ENCODE measurements around the gene SLC44A5.

The SLC44A5 gene

DNA sequence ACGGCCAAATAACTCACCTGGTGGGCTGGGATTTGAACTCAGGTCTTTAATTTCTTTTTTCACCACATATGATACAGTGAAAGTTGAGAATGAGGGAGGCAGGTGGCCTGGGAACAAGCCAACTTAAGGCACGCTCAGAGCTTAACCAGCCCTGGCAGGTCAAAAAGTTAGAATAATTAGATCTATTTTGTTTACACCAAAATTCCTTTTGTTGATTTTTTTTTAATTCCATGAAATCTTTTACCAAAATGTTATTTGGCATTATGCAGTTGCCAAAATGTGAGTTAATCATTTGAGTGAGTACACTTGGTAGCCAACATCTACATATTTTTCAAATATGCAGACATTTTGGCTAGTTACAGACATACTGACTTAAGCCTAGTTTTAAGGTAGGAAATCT lies 439.9 kb downstream of the SLC44A5 start:
- DNase-seq = no peak

DNA sequence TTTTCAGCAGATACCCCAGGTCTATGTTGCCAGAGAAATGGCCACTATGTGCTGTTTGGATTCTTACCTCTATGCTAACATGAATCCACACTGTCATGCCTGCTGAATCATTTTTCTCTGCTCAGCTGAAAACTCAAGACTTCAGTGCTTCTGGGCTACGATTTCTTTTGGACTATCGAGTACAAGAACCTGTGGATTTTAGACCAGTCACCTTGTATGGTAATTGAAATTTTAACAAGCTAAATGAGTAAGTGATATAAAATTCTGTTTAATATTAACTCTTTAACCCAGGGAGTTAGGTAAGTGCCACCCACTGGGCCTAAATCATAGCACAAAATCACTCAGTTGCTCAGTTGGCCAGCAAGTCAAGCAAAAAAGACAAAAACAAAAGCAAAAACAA lies 440.9 kb downstream of the SLC44A5 start:
- no peak for DNase-seq

DNA sequence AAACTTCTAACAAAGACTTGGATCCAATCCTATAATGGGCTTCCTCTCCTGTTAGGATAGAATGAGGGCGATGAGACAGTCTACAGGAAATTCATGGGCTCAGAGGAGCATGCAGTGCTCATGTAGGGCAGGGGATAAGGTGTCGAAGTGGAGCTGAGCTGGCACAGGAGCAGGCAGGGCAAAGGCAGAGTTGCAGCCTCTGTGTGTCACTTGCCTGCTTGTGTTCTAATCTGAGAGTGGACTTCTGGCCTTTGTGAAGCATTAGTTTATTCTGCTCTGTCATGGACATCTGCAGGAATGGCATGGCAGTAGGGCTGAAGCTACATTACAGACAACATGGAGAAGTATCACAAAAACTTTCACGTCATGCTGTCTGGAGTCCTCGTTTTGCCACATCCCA lies 444.1 kb downstream of the SLC44A5 start:
- no peak for DNase-seq

DNA sequence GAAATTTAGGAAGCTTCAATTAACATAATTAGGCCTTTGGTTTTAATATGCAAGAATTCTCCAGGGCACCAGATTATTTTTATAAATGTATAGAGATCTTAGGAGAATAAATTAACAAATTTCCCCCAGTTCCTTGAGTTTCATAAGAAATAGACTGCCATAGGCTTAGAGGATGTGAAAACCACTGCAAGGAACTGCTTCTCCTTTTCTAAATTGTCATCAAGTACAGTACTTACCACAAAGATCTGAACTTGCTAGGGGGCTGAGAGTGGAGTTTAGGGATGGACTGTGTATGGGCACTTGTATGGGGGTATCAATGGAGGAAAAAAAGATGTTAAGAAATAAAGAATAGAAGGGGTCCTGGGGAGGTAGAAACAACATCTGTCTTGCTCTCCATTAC lies 445.6 kb downstream of the SLC44A5 start:
- no peak for DNase-seq

DNA sequence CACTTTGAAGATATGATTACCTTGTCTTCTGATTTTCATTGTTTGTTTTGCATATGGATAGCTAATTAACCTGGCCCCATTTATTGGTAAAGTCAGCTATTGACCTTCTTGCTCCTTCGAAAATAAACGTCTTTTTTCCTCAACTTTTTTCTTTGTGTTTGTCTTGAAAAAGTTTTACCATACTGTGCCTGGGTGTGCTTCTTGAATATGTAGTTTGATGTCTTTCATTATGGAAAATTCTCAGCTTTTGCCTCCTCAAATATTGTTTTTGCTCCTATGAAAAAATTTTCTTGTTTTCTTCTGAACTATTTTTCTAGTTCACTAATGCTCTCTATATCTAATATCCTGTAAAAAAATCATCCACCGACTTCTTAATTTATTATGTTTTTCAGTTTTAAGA lies 451.8 kb downstream of the SLC44A5 start:
- DNase-seq = no peak

All from COR-L47 (cell line).